MG63 (cell line): ENCODE data around the gene IL36RN. TPM values are rescaled to one million over a fixed set of nuclear protein-coding genes. Genes with fewer than 3 reads are reported as not detected.

Experiments
- DNase-seq: peaks from one replicate; pipeline ENCODE4 v3.0.0-alpha.2; 2020
- H3K27me3 ChIP-seq: fragments of 250-450 bp; sonication (Bioruptor Pico); 2 replicates; pipeline ENCODE4 v1.5.1; 2020; ENCODE audit warnings: mild to moderate bottlenecking, moderate library complexity
- H3K36me3 ChIP-seq: fragments of 250-450 bp; sonication (Bioruptor Pico); 2 replicates; pipeline ENCODE4 v1.5.1; 2020; ENCODE audit warnings: mild to moderate bottlenecking, moderate library complexity
- H3K4me3 ChIP-seq: fragments of 250-450 bp; sonication (Bioruptor Pico); 2 replicates; pipeline ENCODE4 v1.5.1; 2020; ENCODE audit warnings: mild to moderate bottlenecking, moderate library complexity
- H3K9me3 ChIP-seq: fragments of 250-450 bp; sonication (Bioruptor Pico); 2 replicates; pipeline ENCODE4 v1.5.1; 2020; ENCODE audit warnings: mild to moderate bottlenecking, moderate library complexity
- total RNA-seq: library from RNA; depleted of rRNA; stranded (reverse); fragments of >200 nt; shearing (Covaris generic); gene quantifications from 2 replicates; pipeline ENCODE4 v1.2.3, GENCODE V29; 2014; ENCODE audit warnings: low replicate concordance; rRNA removed

IL36RN gene
- total RNA-seq, result not detected in 2 replicates

DNA sequence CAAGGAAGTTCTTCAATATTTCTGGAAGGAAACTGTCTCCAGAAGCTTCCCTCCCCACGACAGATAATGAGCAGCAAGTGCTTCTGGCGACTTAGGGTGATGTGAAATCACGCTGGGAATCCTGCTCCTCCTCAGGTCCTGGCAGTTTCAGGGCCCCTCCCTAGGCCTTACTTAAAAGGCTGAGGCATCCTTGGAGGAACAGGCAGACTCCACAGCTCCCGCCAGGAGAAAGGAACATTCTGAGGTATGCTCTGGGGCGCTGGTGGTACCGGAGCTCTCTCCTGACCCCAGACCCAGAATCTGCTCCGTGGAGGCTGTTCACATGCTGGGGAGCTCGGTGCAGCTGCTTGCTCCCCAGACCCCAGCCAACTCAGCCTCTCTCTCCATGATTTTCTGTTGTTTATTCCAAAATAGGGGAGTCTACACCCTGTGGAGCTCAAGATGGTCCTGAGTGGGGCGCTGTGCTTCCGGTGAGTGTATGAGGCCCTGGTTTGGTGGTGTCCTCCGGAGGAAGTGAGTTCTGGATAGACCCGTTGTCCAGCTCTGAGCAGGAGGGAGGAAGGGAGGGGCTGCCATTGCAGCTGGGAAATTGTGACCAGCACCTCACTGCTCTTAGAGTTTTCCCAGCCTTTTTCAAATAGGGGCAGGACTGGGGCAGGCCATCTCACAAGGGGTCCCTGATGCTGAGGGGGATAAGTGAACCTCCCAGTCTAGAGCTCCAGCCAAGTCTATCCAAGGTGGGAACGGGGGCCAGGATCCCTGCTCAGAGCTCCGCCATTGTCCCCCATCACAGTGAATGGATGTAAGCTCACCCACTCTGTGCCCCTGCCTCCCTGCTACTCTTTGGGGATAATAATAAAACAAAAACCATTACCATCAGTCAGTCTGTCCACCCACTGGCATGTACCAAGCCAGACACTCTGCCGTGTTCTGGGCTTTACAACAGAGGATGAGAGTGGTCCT, at the start of gene IL36RN:
TSS of gene IL36RN (plus strand) at position 201 of the 963 bp plus-strand sequence. CDS start at position 442, 241 bp downstream.
- H3K27me3 ChIP-seq, result no peaks in the 10 kb centered on the region
- no peak within 1 kb of the TSS for H3K4me3 ChIP-seq
- no peaks in the 10 kb centered on the region for H3K36me3 ChIP-seq
- H3K9me3 ChIP-seq, result peaks cover 8% of the 10 kb centered on the region; the same call in 1 of the 2 replicates
- DNase-seq, result no peak

DNA sequence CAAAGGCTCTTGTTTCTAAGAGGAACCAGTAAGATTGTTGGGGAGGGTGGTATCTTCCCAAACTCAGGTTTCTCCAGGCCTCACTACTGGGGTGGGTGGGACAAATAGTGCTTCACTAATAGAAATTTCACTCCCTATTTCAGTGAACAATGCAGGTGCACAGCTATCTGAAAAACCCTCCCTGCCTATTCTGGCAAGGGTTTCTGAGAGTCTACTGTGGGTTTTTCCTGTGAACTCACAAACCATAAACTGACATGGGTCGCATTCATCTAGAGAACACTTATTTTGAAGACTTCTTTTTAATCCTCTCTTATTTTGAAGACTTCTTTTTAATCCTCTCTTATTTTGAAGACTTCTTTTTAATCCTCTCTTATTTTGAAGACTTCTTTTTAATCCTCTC, 49.4 kb upstream of the IL36RN start:
- no peak for DNase-seq
- Histone ChIP-seq H3K27me3 (no peaks in the 10 kb centered on the region), H3K9me3 (no peaks in the 10 kb centered on the region), H3K4me3 (no peak overlapping the region), H3K36me3 (no peaks in the 10 kb centered on the region)

DNA sequence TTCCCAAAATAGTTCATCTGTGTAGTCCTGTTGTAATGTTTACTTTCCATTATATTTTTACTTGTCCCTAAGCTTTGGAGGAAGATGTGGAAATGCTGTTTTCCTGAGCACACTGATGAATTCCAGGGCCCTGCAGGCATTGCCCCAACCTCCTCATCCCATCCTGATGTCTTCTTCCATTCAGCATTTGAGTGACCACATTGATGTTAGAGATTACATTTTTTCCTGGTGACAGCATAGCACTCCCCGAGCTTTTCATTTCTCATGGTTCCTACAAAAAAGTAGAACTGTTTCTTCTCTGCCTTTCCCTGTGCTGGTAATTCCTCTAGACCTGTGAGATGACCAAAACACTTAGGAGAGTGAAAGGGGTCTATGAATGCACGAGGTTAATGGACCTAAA, 48.9 kb upstream of the IL36RN start:
- H3K36me3 ChIP-seq, result no peaks in the 10 kb centered on the region
- H3K27me3 ChIP-seq, result peaks cover 2% of the 10 kb centered on the region; the same call in 1 of the 2 replicates
- H3K4me3 ChIP-seq, result no peak overlapping the region
- DNase-seq, result no peak
- H3K9me3 ChIP-seq, result no peaks in the 10 kb centered on the region

DNA sequence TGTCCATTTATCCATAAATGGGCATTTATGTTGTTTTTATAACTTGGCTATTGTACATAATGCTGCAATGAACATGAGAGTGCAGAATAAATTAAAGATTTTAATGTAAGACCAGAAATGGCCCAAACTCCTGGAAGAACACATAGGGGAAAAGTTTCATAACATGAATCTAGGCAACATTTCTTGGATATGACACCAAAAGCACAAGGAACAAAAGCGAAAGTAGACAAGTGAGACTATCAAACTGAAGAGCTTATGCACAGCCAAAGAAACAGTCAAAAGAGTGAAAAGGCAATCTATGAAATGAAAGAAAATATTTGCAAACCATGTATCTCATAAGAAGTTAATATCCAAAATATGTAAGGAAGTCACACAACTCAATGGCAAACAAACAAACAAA, 47.9 kb upstream of the IL36RN start:
- Histone ChIP-seq H3K27me3 (peaks cover 2% of the 10 kb centered on the region; the same call in 1 of the 2 replicates), H3K9me3 (no peaks in the 10 kb centered on the region), H3K4me3 (no peak overlapping the region), H3K36me3 (no peaks in the 10 kb centered on the region)
- DNase-seq, result no peak

DNA sequence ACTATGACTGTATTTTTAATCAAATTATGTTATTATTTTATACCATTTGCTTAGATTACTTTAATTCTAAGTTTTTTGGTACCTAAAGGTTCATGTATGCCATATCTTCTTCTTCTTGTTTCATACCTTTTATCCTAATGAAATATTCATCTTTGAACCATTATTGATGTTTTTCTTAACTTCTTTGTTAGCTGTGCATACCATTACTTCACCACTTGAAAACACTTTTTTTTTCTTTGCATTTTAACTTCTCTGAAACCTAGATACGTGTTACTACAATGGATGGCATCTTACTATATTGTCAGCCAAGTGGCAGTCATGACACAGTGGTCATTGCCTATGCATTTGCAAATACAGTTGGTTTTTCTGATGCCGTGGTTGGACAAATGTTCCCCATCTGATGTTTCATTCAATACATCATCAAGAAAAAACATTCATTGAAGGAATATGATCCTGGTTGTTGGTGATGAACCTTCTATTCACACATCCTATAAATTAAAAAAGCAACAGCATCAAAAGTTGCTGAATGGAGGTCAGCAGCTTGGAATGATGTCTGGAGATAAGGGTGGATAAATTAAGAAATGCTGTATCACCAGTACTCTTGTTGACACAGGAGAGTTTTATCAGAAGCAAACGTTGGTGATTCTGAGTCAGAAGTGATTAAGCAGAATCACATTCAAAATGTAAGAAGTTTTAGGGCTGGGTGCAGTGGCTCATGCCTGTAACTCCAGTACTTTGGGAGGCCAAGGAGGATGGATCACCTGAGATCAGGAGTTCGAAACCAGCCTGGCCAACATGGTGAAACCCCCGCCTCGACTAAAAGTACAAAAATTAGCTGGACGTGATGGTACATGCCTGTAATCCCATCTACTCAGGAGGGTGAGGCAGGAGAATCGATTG, 46.3 kb upstream of the IL36RN start:
- H3K4me3 ChIP-seq, result no peak overlapping the region
- H3K27me3 ChIP-seq, result peaks cover 6% of the 10 kb centered on the region; the same call in 1 of the 2 replicates
- H3K9me3 ChIP-seq, result no peaks in the 10 kb centered on the region
- no peaks in the 10 kb centered on the region for H3K36me3 ChIP-seq
- DNase-seq, result no peak

DNA sequence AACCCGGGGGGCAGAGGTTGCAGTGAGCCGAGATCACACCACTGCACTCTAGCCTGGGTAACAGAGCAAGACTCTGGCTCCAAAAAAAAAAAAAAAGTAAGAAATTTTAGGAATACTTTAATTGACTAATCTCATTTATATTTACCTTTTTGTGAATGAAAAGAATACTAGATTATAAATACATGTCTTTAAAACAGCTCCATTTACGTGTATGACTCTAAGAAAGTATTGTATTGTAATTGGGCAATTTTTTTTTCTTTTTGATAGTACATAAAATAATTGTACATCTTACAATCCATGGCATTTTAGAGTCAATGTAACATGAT, 45.7 kb upstream of the IL36RN start:
- Histone ChIP-seq H3K27me3 (peaks cover 7% of the 10 kb centered on the region), H3K4me3 (no peak overlapping the region), H3K9me3 (no peaks in the 10 kb centered on the region), H3K36me3 (no peaks in the 10 kb centered on the region)
- no peak for DNase-seq

DNA sequence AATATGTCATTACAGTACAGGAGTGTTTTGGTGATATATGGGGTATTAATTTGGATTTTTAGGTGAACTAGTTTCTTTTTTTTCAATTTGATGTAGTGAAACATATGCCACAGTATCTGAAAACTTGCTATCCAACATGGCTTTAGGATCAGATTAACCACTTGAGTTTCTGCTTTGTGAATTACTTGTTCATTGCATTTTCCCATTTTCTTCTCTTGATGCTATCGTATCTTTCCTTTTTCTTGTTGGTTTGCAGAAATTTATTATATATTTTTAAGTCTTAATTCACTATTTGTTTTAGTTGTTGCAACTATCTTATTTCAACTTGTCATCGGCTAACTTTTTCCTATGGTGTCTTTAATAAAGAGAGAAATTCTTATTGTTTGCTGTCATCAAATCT, 44.9 kb upstream of the IL36RN start:
- H3K27me3 ChIP-seq, result peaks cover 10% of the 10 kb centered on the region
- H3K4me3 ChIP-seq, result no peak overlapping the region
- no peaks in the 10 kb centered on the region for H3K9me3 ChIP-seq
- no peak for DNase-seq
- no peaks in the 10 kb centered on the region for H3K36me3 ChIP-seq

DNA sequence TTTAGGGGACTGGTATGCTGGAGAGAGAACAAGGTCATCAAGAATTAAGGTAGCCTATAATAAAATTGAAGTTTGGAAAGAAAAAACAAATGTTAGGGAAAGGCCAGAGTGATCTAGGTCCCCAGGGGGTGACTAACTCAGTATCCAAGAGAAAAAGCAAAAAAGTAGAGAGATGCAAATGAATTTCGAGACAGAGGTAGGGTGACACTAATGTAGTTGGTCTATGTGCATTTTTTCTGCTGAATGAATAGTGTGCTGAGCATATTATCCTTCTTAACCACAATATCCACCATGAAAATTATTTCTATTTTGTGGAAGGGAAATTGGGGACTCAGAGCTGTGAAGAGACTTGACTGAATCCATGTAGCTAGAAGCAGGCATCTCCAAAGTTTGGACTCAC, 44.0 kb upstream of the IL36RN start:
- Histone ChIP-seq H3K27me3 (peaks cover 10% of the 10 kb centered on the region), H3K4me3 (no peak overlapping the region), H3K9me3 (no peaks in the 10 kb centered on the region), H3K36me3 (no peaks in the 10 kb centered on the region)
- DNase-seq, result no peak

DNA sequence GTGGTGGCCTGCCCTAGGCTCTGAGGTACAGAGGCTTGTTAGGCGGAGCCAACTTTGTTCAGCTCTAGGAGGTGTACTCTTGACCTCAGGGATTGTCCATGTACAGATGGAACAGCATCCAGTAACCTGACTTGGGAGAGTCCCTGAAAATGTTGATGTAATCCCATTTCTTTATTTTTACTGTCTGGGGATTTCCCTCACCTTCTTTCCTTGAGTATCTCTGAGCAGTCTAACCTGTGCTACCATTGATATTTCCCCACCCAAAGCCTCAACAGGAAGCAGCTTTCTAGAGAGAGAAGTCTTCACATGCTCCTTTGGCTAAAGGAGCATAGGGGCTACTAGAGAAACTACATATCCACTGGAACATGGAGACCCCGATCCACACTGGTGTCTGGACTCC, 43.3 kb upstream of the IL36RN start:
- H3K9me3 ChIP-seq, result no peaks in the 10 kb centered on the region
- peaks cover 10% of the 10 kb centered on the region for H3K27me3 ChIP-seq
- H3K4me3 ChIP-seq, result no peak overlapping the region
- DNase-seq, result no peak
- H3K36me3 ChIP-seq, result no peaks in the 10 kb centered on the region

DNA sequence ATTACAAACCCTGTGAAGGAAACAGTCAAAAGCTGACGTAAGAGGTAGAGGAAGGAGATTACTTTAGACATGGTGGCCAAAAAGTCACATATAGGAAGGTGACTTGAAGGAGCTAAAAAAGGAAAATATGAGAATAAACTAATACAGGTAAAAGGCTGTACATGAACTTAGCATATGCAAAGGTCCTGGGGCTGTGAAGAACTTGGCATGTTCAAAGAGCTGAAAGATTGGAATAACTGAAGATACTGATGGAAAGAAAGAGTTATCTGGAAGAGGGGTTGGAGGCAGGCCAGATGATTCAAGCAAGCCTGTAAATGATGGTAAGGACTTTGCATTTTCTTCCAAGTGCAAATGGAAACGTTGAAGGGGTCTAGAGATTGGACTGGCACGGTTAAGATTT, 40.5 kb upstream of the IL36RN start:
- no peak for DNase-seq
- no peak overlapping the region for H3K4me3 ChIP-seq
- H3K9me3 ChIP-seq, result no peaks in the 10 kb centered on the region
- H3K36me3 ChIP-seq, result no peaks in the 10 kb centered on the region
- H3K27me3 ChIP-seq, result peaks cover 24% of the 10 kb centered on the region

DNA sequence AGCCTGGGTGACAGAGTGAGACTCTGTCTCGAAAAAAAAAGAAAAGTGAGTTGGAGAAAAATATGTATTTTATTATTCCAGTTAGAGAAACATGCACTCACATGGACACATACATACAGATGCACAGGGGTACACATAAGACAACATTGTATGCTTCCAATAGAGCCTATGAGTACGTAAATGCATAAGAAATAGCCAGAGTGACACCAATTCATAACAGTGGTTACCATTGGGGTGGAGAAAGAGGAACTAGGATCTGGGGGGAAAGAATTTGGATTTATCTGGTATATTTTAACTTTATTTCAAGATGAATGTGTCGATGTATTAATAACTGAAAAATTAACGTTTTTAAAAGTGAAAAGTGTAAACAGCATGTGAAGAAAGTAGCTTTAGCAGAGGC, 37.7 kb upstream of the IL36RN start:
- Histone ChIP-seq H3K36me3 (no peaks in the 10 kb centered on the region), H3K27me3 (peaks cover 45% of the 10 kb centered on the region)

DNA sequence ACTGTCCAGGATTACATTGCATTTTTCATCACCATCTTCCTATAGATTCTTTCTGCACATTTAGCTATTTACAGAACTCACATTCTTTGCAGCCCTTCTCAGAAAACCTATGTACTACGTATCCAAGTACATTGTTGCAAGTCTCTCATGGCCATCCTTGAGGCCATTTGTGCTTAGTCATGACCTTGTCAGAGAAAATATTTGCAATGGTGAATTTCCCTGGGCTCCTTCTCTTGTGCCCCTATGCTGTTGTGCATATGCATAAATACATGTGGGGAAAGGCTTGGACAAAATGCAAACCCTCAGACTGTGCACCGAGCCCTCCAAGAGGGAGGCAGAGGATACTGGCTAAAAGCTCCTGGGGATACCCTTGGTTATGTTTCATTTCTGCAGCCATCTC, 34.2 kb upstream of the IL36RN start:
- H3K4me3 ChIP-seq, result no peak overlapping the region
- H3K36me3 ChIP-seq, result no peaks in the 10 kb centered on the region
- peaks cover 66% of the 10 kb centered on the region for H3K27me3 ChIP-seq
- no peak for DNase-seq
- no peaks in the 10 kb centered on the region for H3K9me3 ChIP-seq

More for the DNA sequence above, 37.7 kb upstream of the IL36RN start:
- DNase-seq, result no peak
- no peaks in the 10 kb centered on the region for H3K9me3 ChIP-seq
- H3K4me3 ChIP-seq, result no peak overlapping the region

DNA sequence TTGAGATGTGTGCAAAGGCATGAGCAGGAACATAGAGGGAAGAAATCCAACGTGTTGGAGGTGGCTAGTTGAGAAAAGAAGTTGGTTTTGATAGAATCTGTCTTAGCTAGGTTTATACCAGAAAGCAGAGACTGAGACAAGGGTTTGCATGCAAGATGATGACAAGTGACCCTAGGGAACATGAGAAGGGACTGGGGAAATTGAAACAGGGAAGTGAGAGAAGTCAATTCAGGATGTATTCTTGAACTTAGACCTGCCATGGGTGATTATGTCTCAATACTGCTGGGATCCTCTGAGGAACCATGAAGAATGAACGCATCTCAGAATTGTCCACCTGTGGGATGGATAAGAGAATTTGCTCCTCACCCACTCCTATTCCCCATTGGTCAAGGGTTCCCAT, 33.3 kb upstream of the IL36RN start:
- Histone ChIP-seq H3K9me3 (no peaks in the 10 kb centered on the region), H3K4me3 (no peak overlapping the region), H3K36me3 (no peaks in the 10 kb centered on the region), H3K27me3 (peaks cover 73% of the 10 kb centered on the region)
- no peak for DNase-seq

DNA sequence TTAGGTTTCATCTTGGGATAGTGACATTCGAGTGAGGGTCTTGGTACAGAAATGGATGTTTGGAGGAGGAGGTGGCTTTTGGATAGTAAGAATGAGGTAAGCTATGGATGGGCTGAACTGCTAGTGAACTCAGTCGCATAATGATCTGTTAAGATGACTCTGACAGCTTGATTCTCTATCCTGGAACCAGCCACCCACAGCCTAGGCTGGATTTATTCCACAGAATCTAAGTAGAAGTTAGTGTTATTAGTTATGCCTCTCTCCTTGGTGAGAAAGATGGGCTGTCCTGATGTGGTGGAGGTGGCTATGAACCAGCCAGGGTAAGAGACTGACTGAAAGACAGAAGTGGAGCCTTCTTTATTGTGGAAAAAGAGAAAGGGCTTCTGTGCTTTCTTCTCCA, 31.3 kb upstream of the IL36RN start:
- no peaks in the 10 kb centered on the region for H3K36me3 ChIP-seq
- H3K9me3 ChIP-seq, result no peaks in the 10 kb centered on the region
- no peak for DNase-seq
- H3K4me3 ChIP-seq, result no peak overlapping the region
- H3K27me3 ChIP-seq, result peaks cover 75% of the 10 kb centered on the region

DNA sequence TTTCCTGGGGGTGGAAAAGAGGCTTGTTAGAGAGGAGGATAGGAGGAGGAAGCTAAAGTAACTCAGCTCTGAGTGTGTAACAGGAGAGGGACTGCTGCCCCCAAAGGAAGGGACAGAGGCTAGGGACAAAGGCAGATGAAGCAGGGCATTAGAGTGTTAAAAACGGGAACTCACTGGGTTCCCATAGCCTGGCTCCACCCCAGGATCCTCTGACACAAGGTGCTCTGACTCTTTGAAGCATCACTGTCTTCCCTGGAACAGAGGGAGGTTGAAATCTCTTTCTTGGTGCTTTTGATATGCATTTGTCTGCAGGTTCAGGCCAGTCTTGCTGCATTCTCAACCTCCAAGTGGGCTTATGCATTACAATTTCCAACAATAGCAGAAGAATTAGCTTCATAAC, 30.9 kb upstream of the IL36RN start:
- no peak for DNase-seq
- H3K36me3 ChIP-seq, result no peaks in the 10 kb centered on the region
- H3K4me3 ChIP-seq, result no peak overlapping the region
- no peaks in the 10 kb centered on the region for H3K9me3 ChIP-seq
- H3K27me3 ChIP-seq, result peaks cover 75% of the 10 kb centered on the region

DNA sequence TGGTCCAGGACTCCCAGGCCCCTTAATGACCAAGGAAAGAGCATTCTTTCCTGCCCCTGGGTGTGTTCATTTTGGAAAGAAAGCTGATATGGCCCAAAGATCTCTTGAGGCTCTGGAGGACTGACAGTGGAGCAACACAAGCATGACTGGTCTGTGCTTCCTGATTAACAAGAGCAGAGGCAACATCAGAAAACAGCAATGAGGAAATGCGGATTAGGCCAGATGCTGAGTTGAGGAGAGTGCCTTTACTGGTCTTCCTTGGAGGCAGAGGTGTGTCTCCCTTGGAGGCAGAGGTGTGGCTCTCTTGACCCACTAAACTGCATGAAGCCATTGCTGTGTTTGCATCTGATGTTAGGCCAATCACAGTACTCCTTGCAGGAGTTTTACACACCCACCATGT, 26.3 kb upstream of the IL36RN start:
- Histone ChIP-seq H3K9me3 (no peaks in the 10 kb centered on the region), H3K27me3 (peaks cover 43% of the 10 kb centered on the region), H3K4me3 (no peak overlapping the region), H3K36me3 (no peaks in the 10 kb centered on the region)
- DNase-seq, result no peak

DNA sequence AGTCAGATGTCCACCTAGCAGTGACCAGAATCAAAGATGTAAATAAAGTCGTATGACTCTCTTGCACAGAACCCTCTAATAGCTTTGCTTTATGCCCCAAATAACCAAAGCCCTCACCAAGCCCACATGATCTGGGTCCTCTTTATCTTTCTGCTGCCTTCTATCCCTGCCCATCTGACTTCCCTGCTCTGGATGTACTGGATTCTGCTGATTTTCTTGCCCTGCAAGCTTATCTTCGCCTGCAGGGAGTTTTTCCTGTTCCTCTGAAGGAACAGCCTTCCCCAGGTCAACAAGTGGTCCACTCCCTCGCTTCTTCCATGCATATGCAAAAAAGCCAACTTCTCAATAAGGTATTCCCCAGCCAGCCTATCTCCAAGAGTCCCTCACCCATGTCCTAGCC, 25.0 kb upstream of the IL36RN start:
- Histone ChIP-seq H3K4me3 (no peak overlapping the region), H3K27me3 (peaks cover 31% of the 10 kb centered on the region), H3K36me3 (no peaks in the 10 kb centered on the region), H3K9me3 (no peaks in the 10 kb centered on the region)
- no peak for DNase-seq
